Stimulated activated naive CD8-positive, alpha-beta T cell treated with anti-CD3 and anti-CD28 coated beads, Interleukin-15, Interleukin-2, amounts not matched to agents 100 ng/mL and 50 ng/mL, for 24 hours (primary cell): ENCODE results near the gene CNTRL.

ENCODE experiments used
- H3K27ac Mint-ChIP-seq: one replicate; pipeline ENCODE4 v1.8.0; 2021; ENCODE audit warnings: mild to moderate bottlenecking, mixed read lengths
- H3K27me3 Mint-ChIP-seq: one replicate; pipeline ENCODE4 v1.8.0; 2021; ENCODE audit warnings: mixed read lengths
- H3K36me3 Mint-ChIP-seq: one replicate; pipeline ENCODE4 v1.8.0; 2021; ENCODE audit warnings: low read depth, mixed read lengths
- H3K4me1 Mint-ChIP-seq: one replicate; pipeline ENCODE4 v1.8.0; 2021; ENCODE audit warnings: low read depth, mixed read lengths
- H3K4me3 Mint-ChIP-seq: one replicate; pipeline ENCODE4 v1.8.0; 2021; ENCODE audit warnings: mild to moderate bottlenecking, mixed read lengths
- H3K9me3 Mint-ChIP-seq: one replicate; pipeline ENCODE4 v1.8.0; 2021; ENCODE audit warnings: mixed read lengths

CNTRL gene

GRCh38 chr9:121187636-121188305 is 113.0 kb downstream of the CNTRL start:
- no peak overlapping the region for H3K4me3 Mint-ChIP-seq
- no peaks in the 10 kb centered on the region for H3K27me3 Mint-ChIP-seq
- H3K9me3 Mint-ChIP-seq, result no peaks in the 10 kb centered on the region
- H3K36me3 Mint-ChIP-seq, result peaks cover 67% of the 10 kb centered on the region
- H3K4me1 Mint-ChIP-seq, result peaks cover 93% of the 10 kb centered on the region
- H3K27ac Mint-ChIP-seq, result no peak overlapping the region

GRCh38 chr9:121189006-121189405 is 114.3 kb downstream of the CNTRL start:
- H3K9me3 Mint-ChIP-seq, result no peaks in the 10 kb centered on the region

GRCh38 chr9:121189660-121190059 is 114.9 kb downstream of the CNTRL start:
- peaks cover 93% of the 10 kb centered on the region for H3K4me1 Mint-ChIP-seq
- H3K4me3 Mint-ChIP-seq, result no peak overlapping the region
- no peaks in the 10 kb centered on the region for H3K27me3 Mint-ChIP-seq
- no peak overlapping the region for H3K27ac Mint-ChIP-seq
- H3K36me3 Mint-ChIP-seq, result peaks cover 49% of the 10 kb centered on the region
- H3K9me3 Mint-ChIP-seq, result no peaks in the 10 kb centered on the region

More at GRCh38 chr9:121189006-121189405, 114.3 kb downstream of the CNTRL start:
- H3K27me3 Mint-ChIP-seq, result no peaks in the 10 kb centered on the region
- H3K36me3 Mint-ChIP-seq, result peaks cover 55% of the 10 kb centered on the region
- H3K4me3 Mint-ChIP-seq, result no peak overlapping the region
- H3K27ac Mint-ChIP-seq, result peak overlapping the region; percentile 61
- H3K4me1 Mint-ChIP-seq, result peaks cover 93% of the 10 kb centered on the region

GRCh38 chr9:121191235-121191634 is 116.5 kb downstream of the CNTRL start:
- Mint-ChIP-seq H3K4me3 (no peak overlapping the region), H3K4me1 (peaks cover 93% of the 10 kb centered on the region), H3K36me3 (peaks cover 35% of the 10 kb centered on the region), H3K9me3 (no peaks in the 10 kb centered on the region), H3K27me3 (no peaks in the 10 kb centered on the region), H3K27ac (peak overlapping the region; percentile 68)

- Mint-ChIP-seq H3K36me3 (peaks cover 24% of the 10 kb centered on the region), H3K9me3 (no peaks in the 10 kb centered on the region), H3K27me3 (no peaks in the 10 kb centered on the region), H3K4me3 (no peak overlapping the region), H3K27ac (no peak overlapping the region), H3K4me1 (peaks cover 96% of the 10 kb centered on the region)
Observed at GRCh38 chr9:121192518-121192917, 117.8 kb downstream of the CNTRL start.

GRCh38 chr9:121192959-121193640 is 118.3 kb downstream of the CNTRL start:
- Mint-ChIP-seq H3K27me3 (no peaks in the 10 kb centered on the region), H3K36me3 (peaks cover 21% of the 10 kb centered on the region), H3K4me3 (no peak overlapping the region), H3K27ac (no peak overlapping the region), H3K9me3 (no peaks in the 10 kb centered on the region), H3K4me1 (peaks cover 96% of the 10 kb centered on the region)

- Mint-ChIP-seq H3K4me1 (peaks cover 97% of the 10 kb centered on the region), H3K36me3 (peaks cover 14% of the 10 kb centered on the region), H3K27ac (peak overlapping the region; percentile 76), H3K4me3 (no peak overlapping the region), H3K27me3 (no peaks in the 10 kb centered on the region), H3K9me3 (no peaks in the 10 kb centered on the region)
Observed at GRCh38 chr9:121194730-121195129, 120.0 kb downstream of the CNTRL start.

- Mint-ChIP-seq H3K36me3 (peaks cover 9% of the 10 kb centered on the region), H3K27me3 (no peaks in the 10 kb centered on the region), H3K9me3 (no peaks in the 10 kb centered on the region), H3K4me3 (peak overlapping the region; percentile 58), H3K4me1 (peaks cover 91% of the 10 kb centered on the region), H3K27ac (peak overlapping the region; percentile 55)
Observed at GRCh38 chr9:121196389-121196788, 121.6 kb downstream of the CNTRL start.

GRCh38 chr9:121197132-121197531 is 122.4 kb downstream of the CNTRL start:
- no peaks in the 10 kb centered on the region for H3K9me3 Mint-ChIP-seq
- H3K4me3 Mint-ChIP-seq, result peak overlapping the region; percentile 52
- H3K4me1 Mint-ChIP-seq, result peaks cover 89% of the 10 kb centered on the region
- peaks cover 9% of the 10 kb centered on the region for H3K36me3 Mint-ChIP-seq
- H3K27me3 Mint-ChIP-seq, result no peaks in the 10 kb centered on the region
- H3K27ac Mint-ChIP-seq, result peak overlapping the region; percentile 45

- H3K4me3 Mint-ChIP-seq, result peak overlapping the region; percentile 92
Observed at GRCh38 chr9:121198512-121199042, 123.8 kb downstream of the CNTRL start.

GRCh38 chr9:121199921-121200320 is 125.2 kb downstream of the CNTRL start:
- H3K9me3 Mint-ChIP-seq, result no peaks in the 10 kb centered on the region
- peak overlapping the region; percentile 75 for H3K27ac Mint-ChIP-seq
- H3K4me1 Mint-ChIP-seq, result peaks cover 69% of the 10 kb centered on the region
- H3K36me3 Mint-ChIP-seq, result peaks cover 9% of the 10 kb centered on the region
- peak overlapping the region; percentile 92 for H3K4me3 Mint-ChIP-seq
- no peaks in the 10 kb centered on the region for H3K27me3 Mint-ChIP-seq

More at GRCh38 chr9:121198512-121199042, 123.8 kb downstream of the CNTRL start:
- H3K27me3 Mint-ChIP-seq, result no peaks in the 10 kb centered on the region
- H3K36me3 Mint-ChIP-seq, result peaks cover 9% of the 10 kb centered on the region
- no peak overlapping the region for H3K27ac Mint-ChIP-seq
- H3K9me3 Mint-ChIP-seq, result no peaks in the 10 kb centered on the region
- peaks cover 79% of the 10 kb centered on the region for H3K4me1 Mint-ChIP-seq

GRCh38 chr9:121200356-121200755 is 125.6 kb downstream of the CNTRL start:
- Mint-ChIP-seq H3K4me3 (peak overlapping the region; percentile 92), H3K4me1 (peaks cover 65% of the 10 kb centered on the region), H3K36me3 (peaks cover 9% of the 10 kb centered on the region), H3K9me3 (no peaks in the 10 kb centered on the region), H3K27ac (peak overlapping the region; percentile 89), H3K27me3 (no peaks in the 10 kb centered on the region)

GRCh38 chr9:121201045-121201737 is 126.4 kb downstream of the CNTRL start:
- Mint-ChIP-seq H3K27ac (peak overlapping the region; percentile 94), H3K4me3 (peak overlapping the region; percentile 94), H3K9me3 (no peaks in the 10 kb centered on the region), H3K4me1 (peaks cover 57% of the 10 kb centered on the region), H3K27me3 (no peaks in the 10 kb centered on the region), H3K36me3 (peaks cover 9% of the 10 kb centered on the region)

- Mint-ChIP-seq H3K27me3 (no peaks in the 10 kb centered on the region), H3K4me3 (peak within 1 kb of the TSS; percentile 94), H3K9me3 (no peaks in the 10 kb centered on the region), H3K36me3 (peaks cover 9% of the 10 kb centered on the region), H3K27ac (peak within 1 kb of the TSS; percentile 94), H3K4me1 (peaks cover 57% of the 10 kb centered on the region)
Observed at GRCh38 chr9:121201738-121202533, 127.2 kb downstream of the CNTRL start, which contains the start of gene RAB14. Gene RAB14, minus strand, starts transcription at chr9:121201869. Its CDS starts 8,457 bp downstream, at chr9:121193412.
